NCI-H2227 (cell line): ENCODE data around the gene SLC25A48.

Experiments used
- DNase-seq: peaks from one replicate; lab custom pipeline; 2025; ENCODE audit not compliant: unreplicated experiment; lab: John Stamatoyannopoulos, UW

The SLC25A48 gene

DNA sequence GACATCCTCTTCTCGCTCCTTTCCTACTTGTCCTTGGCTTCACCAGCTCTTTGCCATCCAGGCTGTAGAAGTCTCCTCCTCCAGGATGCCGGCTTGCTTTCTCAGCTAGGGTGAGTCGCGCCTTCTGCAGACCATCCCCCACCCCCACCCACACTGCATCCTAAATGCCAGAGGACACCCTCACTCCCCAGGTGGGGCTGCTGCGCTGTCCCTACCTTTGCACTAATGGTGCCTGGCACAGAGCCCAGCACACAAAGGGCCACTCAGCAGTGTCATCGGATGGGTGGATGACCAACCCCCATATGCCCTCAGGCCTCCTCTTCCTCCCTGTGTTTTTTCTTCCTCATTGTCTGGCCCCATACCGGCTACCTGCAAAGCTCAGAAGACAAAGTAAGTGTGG lies 46.3 kb downstream of the SLC25A48 start:
- no peak for DNase-seq

DNA sequence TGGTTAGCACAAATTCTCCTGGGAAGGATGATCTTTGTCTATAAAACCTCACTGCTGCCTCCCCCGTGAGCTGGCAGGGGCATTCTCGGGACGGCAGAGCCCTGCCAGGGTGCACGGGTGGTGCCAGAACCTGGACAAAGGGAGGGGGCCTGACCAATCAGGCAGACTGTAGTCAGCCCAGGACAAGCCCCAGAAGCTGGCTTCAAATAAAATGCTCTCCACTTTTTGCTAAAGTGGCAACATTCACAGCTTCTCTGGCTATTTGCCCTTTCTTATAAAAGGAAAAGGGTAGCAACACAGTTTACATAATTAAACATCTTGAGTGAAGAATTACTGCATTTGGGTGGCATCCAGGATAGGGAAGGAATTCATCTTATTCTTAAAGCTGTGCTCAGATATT lies 46.8 kb downstream of the SLC25A48 start:
- DNase-seq: no peak

DNA sequence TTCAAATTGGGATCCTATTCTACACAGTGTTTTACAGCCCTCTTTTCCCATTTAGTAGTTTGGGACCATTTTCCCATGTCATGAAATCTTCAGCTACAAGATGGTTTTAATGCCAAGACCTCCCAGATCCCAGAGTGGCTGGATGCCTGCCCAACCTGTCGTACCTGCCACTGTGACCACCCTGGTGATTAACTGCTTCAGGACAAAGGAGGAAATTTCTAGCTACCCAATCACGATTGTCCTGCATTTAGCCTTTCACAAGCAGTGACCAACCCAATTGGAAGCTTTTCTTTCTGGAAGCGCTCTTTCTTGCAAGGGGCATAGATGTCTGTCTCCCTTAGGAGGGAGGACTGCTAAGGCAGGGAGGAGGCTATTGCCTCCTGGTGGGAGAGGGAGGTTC lies 47.4 kb downstream of the SLC25A48 start:
- DNase-seq: no peak

DNA sequence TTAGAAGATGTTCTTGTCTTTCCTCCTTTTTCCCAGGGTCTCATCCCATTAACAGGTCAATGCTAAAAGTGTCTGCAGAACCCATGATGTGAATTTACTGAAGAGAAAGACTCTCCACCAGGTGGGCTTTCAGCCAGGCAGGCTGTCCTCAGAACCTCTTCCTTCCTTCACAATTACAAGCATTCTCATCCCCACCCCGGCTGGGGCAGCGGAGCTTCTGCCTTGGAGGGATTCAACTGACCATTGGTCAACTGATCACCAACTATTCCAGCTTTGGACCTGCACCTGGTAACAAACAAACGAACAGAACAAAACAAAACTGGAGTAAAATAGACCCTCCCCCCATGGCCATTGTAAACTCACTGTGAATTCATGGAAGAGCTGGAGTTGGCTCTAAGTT lies 48.6 kb downstream of the SLC25A48 start:
- no peak for DNase-seq

DNA sequence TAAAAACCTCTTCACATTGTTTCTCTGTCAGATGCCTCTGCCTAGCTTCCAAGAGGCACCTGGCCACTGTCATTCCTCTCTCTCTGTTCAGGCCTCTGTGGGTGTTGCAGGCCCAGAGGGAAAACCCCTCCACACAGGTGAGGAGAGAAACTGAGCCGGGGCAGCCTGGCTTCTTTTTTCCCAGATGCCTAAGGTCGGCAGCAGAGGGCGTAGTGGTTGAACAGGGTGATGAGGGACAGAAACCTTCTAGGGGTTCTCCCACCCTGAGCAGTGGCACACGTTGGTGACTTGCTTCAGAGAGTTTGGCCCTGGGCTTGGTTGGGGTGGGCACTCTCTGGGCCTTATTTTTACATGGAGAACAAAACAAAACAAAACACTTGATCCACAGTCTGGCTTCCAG lies 49.0 kb downstream of the SLC25A48 start:
- DNase-seq: no peak

DNA sequence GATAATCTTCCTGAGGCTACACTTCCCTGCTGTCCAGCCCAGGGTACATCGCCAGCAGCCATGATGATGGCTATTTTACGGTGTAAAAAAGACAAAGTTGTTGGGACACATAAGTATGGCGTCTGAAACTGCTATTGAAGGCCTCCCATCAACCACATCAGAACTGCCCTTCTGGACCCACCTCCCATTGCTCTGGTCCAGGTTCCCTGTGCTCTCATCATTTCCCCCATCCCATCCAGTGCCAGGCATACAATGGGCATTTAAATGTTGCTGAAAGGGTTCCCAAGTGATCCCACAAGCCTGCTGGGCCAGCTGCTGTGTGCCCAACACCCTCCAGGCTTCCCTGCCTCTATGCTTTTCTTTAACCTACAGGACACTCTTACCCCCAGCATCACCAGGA lies 50.6 kb downstream of the SLC25A48 start:
- no peak for DNase-seq

DNA sequence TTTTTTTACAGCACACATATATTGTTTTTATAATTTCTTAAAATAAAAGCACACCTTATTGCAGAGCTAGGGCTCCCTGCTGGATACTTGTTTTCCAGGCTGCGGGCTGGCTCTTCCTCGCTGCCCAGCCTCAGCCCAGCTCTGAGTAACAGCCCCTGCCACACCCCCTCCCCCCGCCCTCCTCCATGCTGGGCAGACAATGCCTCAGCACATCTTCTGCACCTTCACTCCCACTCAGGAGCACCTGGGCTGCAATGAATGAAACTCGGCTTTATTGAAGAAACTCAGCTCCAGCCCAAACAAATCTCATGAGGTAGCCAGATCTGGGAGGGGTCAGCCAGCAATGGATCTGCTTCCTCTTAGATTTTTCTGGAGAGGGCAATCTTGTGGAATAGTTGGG lies 51.7 kb downstream of the SLC25A48 start:
- DNase-seq: no peak

DNA sequence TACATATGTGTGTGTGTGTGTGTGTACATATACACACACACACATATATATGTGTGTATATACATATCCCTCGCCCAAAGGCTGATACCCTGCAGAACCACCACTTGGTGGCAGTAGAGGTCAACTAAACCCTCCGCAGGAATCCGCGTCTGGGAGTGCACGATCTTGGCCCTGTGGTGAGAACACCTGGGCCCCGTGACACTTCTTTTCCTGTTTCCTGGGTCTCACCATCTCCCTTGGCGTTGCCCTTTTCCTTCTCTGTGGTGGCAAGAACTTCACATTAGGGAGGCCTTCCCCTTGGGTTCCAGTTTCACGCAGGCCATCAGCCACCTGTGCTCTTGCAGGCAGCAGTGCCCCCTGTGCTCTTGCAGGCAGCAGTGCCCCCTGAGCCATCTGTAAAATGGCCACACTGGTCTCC lies 53.0 kb downstream of the SLC25A48 start:
- DNase-seq: peak; percentile 76

DNA sequence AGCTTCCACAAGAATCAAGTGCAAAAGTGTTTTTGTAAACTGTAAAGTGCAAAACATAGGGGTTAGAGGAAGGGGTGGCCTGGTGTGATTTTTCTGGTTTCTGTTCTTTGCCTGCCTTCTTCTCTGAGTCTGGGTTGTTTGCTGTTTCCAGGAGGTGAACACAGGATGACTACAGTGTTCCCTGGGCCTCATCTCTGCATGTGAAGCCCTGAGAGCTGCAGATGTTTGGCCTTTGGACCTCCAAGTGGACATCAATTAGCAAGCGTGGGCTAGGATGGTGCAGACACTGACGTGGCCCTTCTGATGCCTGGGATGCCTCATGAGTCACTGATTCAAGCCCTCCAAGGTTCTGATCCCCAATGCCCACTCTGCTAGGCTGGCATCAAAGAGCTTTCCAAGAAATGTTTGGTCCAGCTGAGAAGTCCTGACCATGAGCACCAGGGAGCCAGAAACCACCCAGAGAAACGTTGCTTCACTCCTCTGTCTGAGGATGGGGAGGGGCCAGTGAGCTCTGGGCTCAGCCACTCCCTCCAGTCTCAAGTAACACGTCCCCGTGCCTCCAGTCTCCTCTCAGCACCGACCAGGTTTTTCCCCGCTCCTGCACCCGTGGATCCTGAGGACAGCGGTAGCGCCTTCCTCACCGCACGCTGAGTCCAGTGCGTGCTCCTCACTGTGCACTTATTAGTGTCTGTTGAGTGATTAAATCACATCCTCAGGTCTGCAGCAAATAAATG lies 53.6 kb downstream of the SLC25A48 start:
- no peak for DNase-seq

DNA sequence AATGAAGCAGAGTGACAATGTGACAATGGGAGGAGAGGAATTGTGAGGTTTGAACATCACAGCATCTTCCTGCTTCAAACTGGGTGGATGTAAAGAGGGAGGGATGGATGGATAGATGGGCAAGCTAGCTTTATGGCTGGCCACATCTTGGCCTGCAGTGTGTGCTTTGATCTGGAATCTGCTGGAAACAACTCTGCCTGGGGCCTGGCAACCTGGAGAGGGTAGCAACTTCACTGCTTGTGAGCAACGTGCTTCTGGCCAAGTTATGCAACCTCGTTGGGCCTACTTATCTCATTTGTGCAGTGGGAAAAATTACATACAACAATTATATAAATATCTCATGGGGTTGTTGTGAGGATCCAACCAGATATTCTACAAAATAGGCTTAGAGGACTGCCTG lies 55.8 kb downstream of the SLC25A48 start:
- DNase-seq: no peak

DNA sequence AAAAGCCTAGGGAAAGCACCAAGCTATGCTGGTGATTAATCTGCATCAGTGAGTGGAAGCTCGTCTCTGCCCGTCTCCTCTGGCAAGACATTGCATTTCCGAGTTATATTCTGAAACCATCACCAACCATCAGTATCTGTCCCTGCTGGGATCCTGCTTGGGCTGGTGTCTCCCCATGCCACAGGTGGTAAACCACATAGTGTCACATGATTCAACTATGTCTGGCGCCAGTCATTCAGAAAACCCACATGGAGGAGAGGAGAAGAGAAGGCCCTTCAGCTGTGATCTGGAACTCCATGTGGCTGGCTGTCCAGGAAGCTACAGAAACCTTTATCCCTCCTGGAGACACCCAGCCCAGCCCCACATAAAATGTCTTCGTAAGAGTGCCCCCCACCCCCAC lies 56.4 kb downstream of the SLC25A48 start:
- no peak for DNase-seq

DNA sequence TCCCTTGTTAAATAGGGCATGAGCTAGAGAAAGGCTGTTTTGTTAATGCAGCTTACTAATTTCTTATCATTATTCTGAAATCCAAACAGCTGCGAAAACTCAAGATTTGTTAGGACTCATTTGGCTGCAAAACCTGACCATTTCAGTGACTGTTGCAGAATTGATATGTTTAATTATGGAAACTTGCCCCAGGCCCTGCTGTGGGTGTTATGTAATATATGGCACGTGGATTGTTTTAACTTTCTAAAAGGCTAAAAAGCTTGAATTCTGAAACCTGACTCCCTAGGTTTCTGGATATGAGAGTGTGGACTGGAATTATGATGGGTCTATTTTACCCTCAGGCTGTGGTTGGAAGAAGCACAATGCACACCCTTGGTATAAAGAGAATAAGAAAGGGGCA lies 56.8 kb downstream of the SLC25A48 start:
- DNase-seq: no peak

DNA sequence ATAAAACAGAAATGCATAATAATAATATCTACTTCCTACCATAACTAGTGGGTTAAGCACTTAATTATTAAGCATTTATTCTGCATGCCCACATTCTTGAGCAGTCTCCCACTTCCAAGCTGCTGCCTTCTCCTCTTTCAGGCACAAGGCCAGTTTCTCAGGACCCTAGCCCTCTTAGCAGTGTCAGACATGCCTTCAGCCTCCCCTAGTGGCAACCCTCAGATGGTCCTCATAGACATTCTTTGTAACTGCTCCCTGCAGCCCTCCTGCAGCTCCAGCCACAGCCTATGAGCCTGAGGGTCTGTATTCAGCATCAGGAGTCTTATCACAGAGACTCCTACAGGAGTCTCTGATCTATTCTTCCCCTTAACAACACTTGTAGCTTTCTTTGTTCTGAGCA lies 57.3 kb downstream of the SLC25A48 start:
- DNase-seq: no peak

DNA sequence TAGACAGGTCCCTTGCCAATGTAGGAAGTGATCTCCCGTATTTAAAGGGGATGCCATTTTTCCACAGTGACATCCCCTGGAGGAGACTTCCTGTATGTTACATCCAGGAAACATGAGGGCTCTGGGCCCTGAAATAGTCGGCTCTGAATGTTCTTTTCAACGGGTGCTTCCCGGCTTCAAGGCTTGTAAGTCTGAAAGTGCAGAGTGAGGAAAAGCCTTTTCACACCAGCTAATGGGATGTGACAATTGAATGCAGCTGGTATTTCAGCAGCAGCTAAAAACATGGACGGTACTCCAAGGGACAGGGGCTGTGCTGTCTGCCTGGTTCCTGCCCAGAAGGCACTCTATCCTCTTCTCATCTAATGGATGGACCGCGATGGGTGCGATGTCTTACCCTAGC lies 59.8 kb downstream of the SLC25A48 start:
- DNase-seq: no peak

DNA sequence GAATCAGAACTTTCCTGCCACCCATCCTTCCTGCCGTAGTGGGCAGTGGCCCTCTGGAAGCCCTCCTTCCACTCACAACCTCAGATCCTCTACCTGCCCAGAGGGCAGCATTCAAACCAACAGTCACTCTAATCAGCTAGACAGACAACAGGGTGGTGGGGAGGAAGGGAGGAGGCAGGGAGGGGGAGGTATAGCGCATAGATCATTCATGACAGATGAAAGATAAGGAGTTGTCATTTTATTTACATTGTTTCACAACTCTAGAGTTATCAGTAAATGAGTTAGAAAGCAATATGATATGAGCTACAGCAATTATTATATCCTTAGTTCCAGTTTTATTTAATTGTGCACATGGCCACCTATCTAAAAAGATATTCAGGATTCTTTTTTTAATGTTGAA lies 60.3 kb downstream of the SLC25A48 start:
- DNase-seq: no peak

DNA sequence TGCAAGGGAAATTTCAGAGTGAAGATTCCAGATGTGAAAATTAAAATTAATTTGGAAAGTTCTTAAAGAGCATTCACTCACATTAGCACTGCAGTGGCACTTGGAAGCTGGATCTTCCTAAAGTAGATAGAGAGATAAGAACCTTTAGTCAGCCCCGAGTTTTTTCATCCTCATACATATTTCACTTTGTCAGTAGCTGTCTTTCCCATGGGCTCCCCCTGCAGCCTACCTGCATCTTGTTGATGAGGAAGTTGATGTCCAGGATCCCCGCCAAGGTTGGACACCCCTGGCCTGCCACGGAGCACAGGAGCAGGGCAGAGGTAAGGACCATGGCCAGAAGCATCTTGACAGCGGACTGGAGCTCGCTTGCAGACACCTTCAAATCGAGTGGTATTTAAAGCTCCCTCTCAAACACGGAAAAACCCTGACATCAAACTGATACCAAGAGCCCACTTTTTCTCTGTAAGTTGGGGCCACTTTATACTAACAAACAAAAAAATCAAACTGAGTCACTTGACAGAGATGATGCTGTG lies 61.1 kb downstream of the SLC25A48 start, which contains the start of gene IL9:
Gene IL9, minus strand, starts transcription at position 368 of the 533 bp plus-strand sequence. Its CDS starts 25 bp downstream, at position 343.
- DNase-seq: no peak

DNA sequence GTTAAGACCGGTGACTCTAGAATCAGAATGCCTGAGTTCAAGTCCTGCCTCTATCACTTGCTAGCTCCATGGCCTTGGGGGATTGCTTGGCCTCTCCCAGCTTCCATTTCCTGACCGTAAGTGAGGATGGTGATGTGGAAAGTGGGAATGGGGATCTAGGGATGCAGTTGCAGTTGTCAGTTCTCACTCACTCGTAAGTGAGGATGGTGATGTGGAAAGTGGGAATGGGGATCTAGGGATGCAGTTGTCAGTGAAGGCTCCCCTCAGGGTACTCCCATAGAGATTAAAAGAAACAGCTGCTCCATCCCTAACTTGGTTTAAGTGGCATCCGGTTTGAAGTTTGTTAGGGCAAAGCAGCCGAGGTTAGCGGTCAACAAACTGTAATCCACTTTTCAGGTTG lies 64.2 kb downstream of the SLC25A48 start:
- DNase-seq: no peak

DNA sequence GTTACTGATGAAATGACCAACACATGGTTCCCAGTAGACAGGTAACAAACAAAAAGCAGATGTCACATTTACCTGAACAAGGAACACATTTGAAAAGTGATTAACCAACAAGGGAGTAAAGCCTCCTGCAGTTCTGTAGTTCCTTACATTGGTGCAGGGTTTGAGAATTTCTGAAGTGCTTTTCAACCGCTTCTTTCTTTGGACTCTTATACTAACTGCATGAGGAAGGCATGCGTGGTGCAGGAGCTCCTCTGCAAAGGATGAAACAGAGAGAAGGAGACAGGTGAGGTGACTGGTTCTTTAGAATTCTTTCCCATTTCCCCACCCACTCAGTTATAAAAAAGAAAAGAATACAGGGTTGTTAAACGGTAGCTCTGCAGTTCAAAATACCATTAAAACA lies 65.8 kb downstream of the SLC25A48 start:
- DNase-seq: no peak

DNA sequence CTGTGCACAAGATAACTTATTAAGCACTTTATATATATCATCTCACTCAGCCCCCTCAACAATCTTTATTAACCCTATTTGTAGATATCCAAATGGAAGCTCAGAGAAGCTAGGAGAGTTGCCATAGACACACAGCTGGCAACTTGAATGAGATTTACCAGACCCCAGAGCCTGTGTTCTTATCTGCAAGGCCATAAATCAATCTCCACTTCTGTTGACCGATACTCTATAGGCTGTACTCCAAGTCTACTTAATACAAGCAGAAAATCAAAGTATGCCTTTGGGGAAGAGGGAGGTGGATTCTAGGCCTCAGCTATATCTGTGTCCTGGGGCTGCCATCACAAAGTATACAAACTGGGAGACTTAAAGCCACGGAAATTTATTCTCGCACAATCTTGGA lies 67.2 kb downstream of the SLC25A48 start:
- DNase-seq: no peak

DNA sequence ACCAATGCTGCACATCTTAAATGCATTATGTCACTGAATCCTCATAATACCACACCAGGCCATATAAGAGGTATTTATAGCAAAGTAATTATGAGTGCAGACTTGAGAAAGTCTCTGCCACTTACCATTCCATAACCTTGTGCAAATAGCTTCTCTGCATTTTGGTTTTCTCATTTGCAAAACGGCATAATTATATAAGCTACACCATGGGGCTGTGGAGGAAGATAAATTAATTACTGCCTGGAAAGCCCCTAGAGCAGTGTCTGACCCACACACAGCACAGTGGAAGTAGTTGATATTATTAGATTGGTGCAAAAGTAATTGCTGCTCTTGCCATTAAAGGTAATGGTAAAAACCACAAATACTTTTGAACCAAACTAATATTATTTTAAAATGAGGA lies 70.7 kb downstream of the SLC25A48 start:
- DNase-seq: no peak

DNA sequence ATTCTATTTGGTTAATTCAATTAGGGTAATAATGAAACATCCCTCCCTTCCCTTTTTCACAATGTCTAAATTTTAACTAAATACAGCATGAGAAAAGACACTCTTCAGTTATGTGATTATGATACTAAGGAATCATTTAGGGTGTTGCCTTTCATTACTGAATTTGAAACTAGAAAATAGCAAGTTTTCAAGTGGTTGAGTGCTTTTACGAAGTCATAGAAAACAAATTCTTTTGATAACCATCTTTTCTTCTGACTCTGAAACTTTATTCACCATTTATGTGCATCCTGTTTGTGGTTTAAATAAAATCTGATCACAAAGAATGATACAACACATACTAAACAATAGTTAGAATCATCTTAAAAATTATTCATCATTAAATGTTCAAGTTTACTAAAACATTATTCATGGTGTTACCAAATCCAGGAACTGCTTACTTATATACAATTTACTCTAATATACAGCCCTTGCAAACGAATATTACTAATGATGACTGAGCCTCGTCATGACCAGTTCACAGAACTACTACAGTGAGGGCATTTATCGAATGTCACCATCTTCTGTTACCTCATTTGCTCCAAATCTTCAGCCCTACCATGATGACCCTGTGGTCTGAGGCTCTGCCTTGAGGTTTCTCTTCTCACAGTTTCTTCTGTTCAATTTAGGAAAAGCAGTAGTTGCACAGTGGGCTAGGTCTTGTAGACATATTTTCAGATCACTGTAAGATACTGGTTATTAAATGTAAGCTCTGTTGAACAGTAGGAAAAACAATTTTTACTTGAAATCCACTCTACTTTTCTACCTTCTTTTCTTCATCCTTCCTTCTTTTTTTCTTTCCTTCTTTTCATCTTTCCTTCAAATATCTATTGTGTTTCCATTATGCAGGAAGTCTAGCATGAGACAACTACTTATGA lies 79.5 kb downstream of the SLC25A48 start:
- DNase-seq: no peak

DNA sequence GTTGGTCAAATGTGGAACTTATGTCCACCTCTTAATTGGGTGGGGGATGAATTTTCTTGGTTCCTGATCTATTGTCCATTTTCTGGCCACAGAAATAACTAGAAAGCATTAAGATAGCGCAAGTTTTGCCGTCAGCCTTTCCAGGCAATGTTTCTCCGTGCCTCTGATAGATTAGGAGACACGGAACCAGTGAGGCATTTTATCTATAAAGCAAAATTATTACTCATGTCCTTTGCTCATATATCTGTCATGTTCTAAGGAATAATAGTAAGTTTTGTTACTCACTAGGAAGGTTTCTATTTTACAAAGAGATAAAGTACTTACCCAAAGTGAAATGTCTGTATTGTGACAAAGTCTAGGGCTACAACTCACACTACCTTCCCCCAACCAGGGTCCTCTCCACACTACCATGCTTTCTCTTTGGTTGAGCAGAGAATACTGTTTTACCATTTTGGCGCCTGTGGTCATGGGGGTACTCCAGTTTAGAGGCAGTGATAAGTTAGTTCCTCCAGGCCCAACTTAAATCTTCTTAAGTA lies 81.1 kb downstream of the SLC25A48 start:
- no peak for DNase-seq
